ENCODE data around the gene ZNF200. TPM values are rescaled to one million over a fixed set of nuclear protein-coding genes. Genes with fewer than 3 reads are reported as not detected.

ZNF200 gene
- total and polyA plus RNA-seq, 2 of the 13 experiments (the other 11 are each of a cell fraction or from before 2014, with no cell fraction given), result 3.5 to 16.5 TPM

Other genes with a start within 250 kb of the ZNF200 start
- 0.08 and 0.15 TPM in 2 replicates for gene CLDN9, start 222.2 kb downstream of the ZNF200 start, total RNA-seq (2016; rRNA removed; fragmentation: Illumina TruSeq; extraction: Trizol)
- 0.26 and 0.48 TPM in 2 replicates for gene CLDN9, start 222.2 kb downstream of the ZNF200 start, polyA plus RNA-seq (2011; rRNA removed)
- gene CLDN6, start 217.0 kb downstream of the ZNF200 start, total RNA-seq (2016; rRNA removed; fragmentation: Illumina TruSeq; extraction: Trizol), result 2.7 and 7.6 TPM in 2 replicates
- 5.9 and 10.1 TPM in 2 replicates for gene CLDN6, start 217.0 kb downstream of the ZNF200 start, polyA plus RNA-seq (2011; rRNA removed)
- 36.5 and 66.0 TPM in 2 replicates for gene TNFRSF12A, start 214.8 kb downstream of the ZNF200 start, total RNA-seq (2016; rRNA removed; fragmentation: Illumina TruSeq; extraction: Trizol)
- gene TNFRSF12A, start 214.8 kb downstream of the ZNF200 start, polyA plus RNA-seq (2011; rRNA removed), result 61.9 and 118 TPM in 2 replicates
- gene HCFC1R1, start 211.2 kb downstream of the ZNF200 start, total RNA-seq (2016; rRNA removed; fragmentation: Illumina TruSeq; extraction: Trizol), result 8.3 and 16.1 TPM in 2 replicates
- 13.8 and 18.3 TPM in 2 replicates for gene HCFC1R1, start 211.2 kb downstream of the ZNF200 start, polyA plus RNA-seq (2011; rRNA removed)
- gene THOC6, start 211.1 kb downstream of the ZNF200 start, total RNA-seq (2016; rRNA removed; fragmentation: Illumina TruSeq; extraction: Trizol), result 37.0 TPM in 2 replicates
- 32.1 and 33.5 TPM in 2 replicates for gene THOC6, start 211.1 kb downstream of the ZNF200 start, polyA plus RNA-seq (2011; rRNA removed)
- gene BICDL2, start 198.2 kb downstream of the ZNF200 start, total RNA-seq (2016; rRNA removed; fragmentation: Illumina TruSeq; extraction: Trizol), result not detected in 2 replicates
- gene BICDL2, start 198.2 kb downstream of the ZNF200 start, polyA plus RNA-seq (2011; rRNA removed), result 0.12 and 0.18 TPM in 2 replicates
- 0.04 TPM in 1 of 2 replicates, not detected in the other for gene MMP25, start 188.6 kb downstream of the ZNF200 start, total RNA-seq (2016; rRNA removed; fragmentation: Illumina TruSeq; extraction: Trizol)
- 0.07 and 0.08 TPM in 2 replicates for gene MMP25, start 188.6 kb downstream of the ZNF200 start, polyA plus RNA-seq (2011; rRNA removed)
- gene IL32, start 169.5 kb downstream of the ZNF200 start, total RNA-seq (2016; rRNA removed; fragmentation: Illumina TruSeq; extraction: Trizol), result 115 and 127 TPM in 2 replicates
- gene IL32, start 169.5 kb downstream of the ZNF200 start, polyA plus RNA-seq (2011; rRNA removed), result 165 and 258 TPM in 2 replicates
- not detected in 2 replicates for gene ZSCAN10, start 135.9 kb downstream of the ZNF200 start, total RNA-seq (2016; rRNA removed; fragmentation: Illumina TruSeq; extraction: Trizol)
- gene ZSCAN10, start 135.9 kb downstream of the ZNF200 start, polyA plus RNA-seq (2011; rRNA removed), result not detected in 2 replicates
- 6.7 and 10.2 TPM in 2 replicates for gene ZNF205, start 122.6 kb downstream of the ZNF200 start, total RNA-seq (2016; rRNA removed; fragmentation: Illumina TruSeq; extraction: Trizol)
- gene ZNF205, start 122.6 kb downstream of the ZNF200 start, polyA plus RNA-seq (2011; rRNA removed), result 5.8 and 6.5 TPM in 2 replicates
- 0.97 and 1.2 TPM in 2 replicates for gene ZNF213, start 100.1 kb downstream of the ZNF200 start, total RNA-seq (2016; rRNA removed; fragmentation: Illumina TruSeq; extraction: Trizol)
- 0.59 and 0.77 TPM in 2 replicates for gene ZNF213, start 100.1 kb downstream of the ZNF200 start, polyA plus RNA-seq (2011; rRNA removed)
- gene OR1F1, start 47.0 kb downstream of the ZNF200 start, total RNA-seq (2016; rRNA removed; fragmentation: Illumina TruSeq; extraction: Trizol), result not detected in 2 replicates
- 0.90 and 0.97 TPM in 2 replicates for gene OR1F1, start 47.0 kb downstream of the ZNF200 start, polyA plus RNA-seq (2011; rRNA removed)
- 0.11 TPM in 1 of 2 replicates, not detected in the other for gene MEFV, start 21.5 kb upstream of the ZNF200 start, total RNA-seq (2016; rRNA removed; fragmentation: Illumina TruSeq; extraction: Trizol)
- gene MEFV, start 21.5 kb upstream of the ZNF200 start, polyA plus RNA-seq (2011; rRNA removed), result 0.07 and 0.22 TPM in 2 replicates
- 40.3 and 41.2 TPM in 2 replicates for gene ZNF263, start 48.3 kb upstream of the ZNF200 start, total RNA-seq (2016; rRNA removed; fragmentation: Illumina TruSeq; extraction: Trizol)
- 10.2 and 14.7 TPM in 2 replicates for gene ZNF263, start 48.3 kb upstream of the ZNF200 start, polyA plus RNA-seq (2011; rRNA removed)
- not detected in 2 replicates for gene TIGD7, start 70.3 kb upstream of the ZNF200 start, total RNA-seq (2016; rRNA removed; fragmentation: Illumina TruSeq; extraction: Trizol)
- gene TIGD7, start 70.3 kb upstream of the ZNF200 start, polyA plus RNA-seq (2011; rRNA removed), result not detected in 2 replicates
- gene ZNF75A, start 70.3 kb upstream of the ZNF200 start, total RNA-seq (2016; rRNA removed; fragmentation: Illumina TruSeq; extraction: Trizol), result 1.3 and 2.1 TPM in 2 replicates
- 1.4 and 2.0 TPM in 2 replicates for gene ZNF75A, start 70.3 kb upstream of the ZNF200 start, polyA plus RNA-seq (2011; rRNA removed)
- gene OR2C1, start 120.7 kb upstream of the ZNF200 start, total RNA-seq (2016; rRNA removed; fragmentation: Illumina TruSeq; extraction: Trizol), result not detected in 2 replicates
- not detected in 2 replicates for gene OR2C1, start 120.7 kb upstream of the ZNF200 start, polyA plus RNA-seq (2011; rRNA removed)
- 10.7 and 11.7 TPM in 2 replicates for gene ZSCAN32, start 165.8 kb upstream of the ZNF200 start, total RNA-seq (2016; rRNA removed; fragmentation: Illumina TruSeq; extraction: Trizol)
- gene ZSCAN32, start 165.8 kb upstream of the ZNF200 start, polyA plus RNA-seq (2011; rRNA removed), result 12.7 and 12.8 TPM in 2 replicates
- gene ZNF174, start 166.1 kb upstream of the ZNF200 start, total RNA-seq (2016; rRNA removed; fragmentation: Illumina TruSeq; extraction: Trizol), result 10.0 and 10.6 TPM in 2 replicates
- gene ZNF174, start 166.1 kb upstream of the ZNF200 start, polyA plus RNA-seq (2011; rRNA removed), result 7.6 and 8.3 TPM in 2 replicates
- gene ZNF597, start 208.3 kb upstream of the ZNF200 start, total RNA-seq (2016; rRNA removed; fragmentation: Illumina TruSeq; extraction: Trizol), result 2.4 and 3.8 TPM in 2 replicates
- gene ZNF597, start 208.3 kb upstream of the ZNF200 start, polyA plus RNA-seq (2011; rRNA removed), result 1.2 and 1.3 TPM in 2 replicates
- 14.7 and 16.9 TPM in 2 replicates for gene NAA60, start 208.5 kb upstream of the ZNF200 start, total RNA-seq (2016; rRNA removed; fragmentation: Illumina TruSeq; extraction: Trizol)
- gene NAA60, start 208.5 kb upstream of the ZNF200 start, polyA plus RNA-seq (2011; rRNA removed), result 29.9 and 32.0 TPM in 2 replicates

Measured in HepG2 (cell line).